GM12878 (cell line): ENCODE results near the gene HAUS1. TPM values are rescaled to one million over a fixed set of nuclear protein-coding genes. Genes with fewer than 3 reads are reported as not detected.

Experiments
- BHLHE40 ChIP-seq, 2 experiments: fragments of 450-650 bp in 1 of 2; IDR thresholded peaks; 2 replicates each; pipeline ENCODE4 v1.6.1; 2011 to 2017; ENCODE audit warnings: low read depth in 2 of 2, borderline replicate concordance in 1 of 2, improper control_type of control experiment in 1 of 2, low read length in 1 of 2, mild to moderate bottlenecking in 1 of 2
- CBFB ChIP-seq: IDR thresholded peaks from 2 replicates; pipeline ENCODE4 v1.6.1; 2016; ENCODE audit warnings: antibody characterized with exemption, low read depth
- CUX1 ChIP-seq: IDR thresholded peaks from 2 replicates; pipeline ENCODE4 v1.6.1; 2012; ENCODE audit warnings: improper control_type of control experiment, low read depth, low read length; ENCODE audit not compliant: insufficient replicate concordance
- EP300 ChIP-seq, 2 experiments: fragments of 150-350 bp in 1 of 2; IDR thresholded peaks; 2 replicates each; pipeline ENCODE4 v1.6.1; 2011 to 2012; ENCODE audit warnings: low read depth in 2 of 2, low read length in 2 of 2, borderline replicate concordance in 1 of 2, improper control_type of control experiment in 1 of 2, inconsistent platforms in 1 of 2; ENCODE audit not compliant: control insufficient read depth in 1 of 2
- HSF1 ChIP-seq: fragments of 150-350 bp; IDR thresholded peaks from 2 replicates; pipeline ENCODE4 v1.6.1; 2014; ENCODE audit warnings: mild to moderate bottlenecking, low read depth, low read length
- KLF5 ChIP-seq: fragments of 450-650 bp; IDR thresholded peaks from 2 replicates; pipeline ENCODE4 v1.6.1; 2014; ENCODE audit warnings: mild to moderate bottlenecking; ENCODE audit not compliant: partially characterized antibody
- MEF2A ChIP-seq: IDR thresholded peaks from 2 replicates; pipeline ENCODE4 v1.6.1; 2011; ENCODE audit warnings: low read depth, mild to moderate bottlenecking, low read length, moderate library complexity; ENCODE audit not compliant: insufficient read depth
- NBN ChIP-seq: fragments of 450-650 bp; IDR thresholded peaks from 2 replicates; pipeline ENCODE4 v1.6.1; 2016
- POLR2A ChIP-seq: IDR thresholded peaks from 2 replicates; pipeline ENCODE4 v1.6.1; 2011; ENCODE audit warnings: low read depth, mild to moderate bottlenecking, low read length
- REST ChIP-seq: IDR thresholded peaks from 2 replicates; pipeline ENCODE4 v1.6.1; 2012; ENCODE audit warnings: mild to moderate bottlenecking, low read depth, low read length
- RFX5 ChIP-seq: IDR thresholded peaks from 2 replicates; pipeline ENCODE4 v1.6.1; 2011; ENCODE audit warnings: low read depth, low read length, improper control_type of control experiment
- SMAD5 ChIP-seq: IDR thresholded peaks from 2 replicates; pipeline ENCODE4 v1.6.1; 2016; ENCODE audit warnings: antibody characterized with exemption, low read depth
- TAF1 ChIP-seq: IDR thresholded peaks from 2 replicates; pipeline ENCODE4 v1.6.1; 2011; ENCODE audit warnings: mild to moderate bottlenecking, low read depth, low read length, borderline replicate concordance
- YBX1 ChIP-seq: fragments of 450-650 bp; IDR thresholded peaks from 2 replicates; pipeline ENCODE4 v1.6.1; 2016; ENCODE audit warnings: antibody characterized with exemption
- ZBTB40 ChIP-seq: fragments of 450-650 bp; IDR thresholded peaks from 2 replicates; pipeline ENCODE4 v1.6.1; 2016; ENCODE audit warnings: mild to moderate bottlenecking, moderate library complexity, borderline replicate concordance
- polyA plus RNA-seq, 11 experiments: library from polyadenylated mRNA; depleted of rRNA in 4 of 11; unstranded in 6 of 11; stranded (reverse) in 5 of 11; fragments of >200 nt; fragmentation: Nextera tagmentation in 4 of 11; fragmentation: Illumina TruSeq in 1 of 11; extraction: Ambion mirVana in 4 of 11; extraction: Trizol in 1 of 11; gene quantifications; 1 replicate in 1 of 11; 2 replicates in 10 of 11; pipeline versions ENCODE4 v1.2.1 to v1.2.3, GENCODE V29; 2011 to 2016; ENCODE audit warnings: inconsistent platforms in 2 of 11, missing spikeins in 2 of 11, low read depth in 1 of 11
- total RNA-seq, 4 experiments: library from RNA; depleted of rRNA in 3 of 4; stranded (reverse); fragments of >200 nt in 3 of 4; fragmentation: Illumina TruSeq in 1 of 4; extraction: Trizol in 1 of 4; gene quantifications; 2 replicates each; pipeline versions ENCODE4 v1.2.1 to v1.2.3, GENCODE V29; 2013 to 2021

Gene HAUS1
- total and polyA plus RNA-seq, 10 of the 15 experiments (the other 5 are each of a cell fraction or from before 2014, with no cell fraction given): 41.2 to 182 (median 91.9) TPM

GRCh38 chr18:46096651-46097300, 7.4 kb upstream of the HAUS1 start (continued):
- TF ChIP-seq REST (no peak), SMAD5 (no peak), CUX1 (no peak), BHLHE40 (IDR thresholded peaks at IDR 0.05; ENCODE audit: borderline replicate concordance in 1 of 2, low read depth in 2 of 2, low read length in 1 of 2) (peak in 1 of 2 experiments; percentile 5; a peak in 1 of 4 replicates), ZBTB40 (no peak), POLR2A (0 out of 2 replicates have a peak, but pooled peaks have one; percentile 18), TAF1 (no peak), HSF1 (no peak), YBX1 (no peak), MEF2A (no peak), EP300 (IDR thresholded peaks at IDR 0.05; ENCODE audit: borderline replicate concordance in 1 of 2, control insufficient read depth in 1 of 2, low read depth in 2 of 2, low read length in 2 of 2) (no peak), NBN (0 out of 2 replicates have a peak, but pooled peaks have one; percentile 63), CBFB (no peak), RFX5 (no peak), KLF5 (no peak)
